Activated CD8-positive, alpha-beta T cell treated with anti-CD3 and anti-CD28 coated beads for 36 hours (primary cell): Measurements from ENCODE around the gene ABCA7. TPM values are rescaled to one million over a fixed set of nuclear protein-coding genes. Genes with fewer than 3 reads are reported as not detected.

Experiments
- ATAC-seq: fragments of 200-7000 bp; cut with Tn5 transposase; one replicate; pipeline ENCODE4 v1.10.0; 2021; ENCODE audit warnings: mild to moderate bottlenecking, moderate library complexity
- CTCF ChIA-PET: fragments of 350-600 bp; sonication (Branson Sonifier 250); formaldehyde crosslinking; loops from one replicate; lab custom pipeline; 2021; ENCODE audit warnings: antibody characterized with exemption; lab: Charles Lee
- POLR2A ChIA-PET: fragments of 350-600 bp; sonication (Branson Sonifier 250); formaldehyde crosslinking; loops from one replicate; lab custom pipeline; 2021; ENCODE audit warnings: antibody characterized with exemption; lab: Charles Lee
- DNase-seq: peaks from one replicate; pipeline ENCODE4 v3.0.0-alpha.2; 2020
- H3K27ac Mint-ChIP-seq: one replicate; pipeline ENCODE4 v1.8.0; 2021; ENCODE audit warnings: mild to moderate bottlenecking, mixed read lengths
- H3K27me3 Mint-ChIP-seq: one replicate; pipeline ENCODE4 v1.8.0; 2021; ENCODE audit warnings: mixed read lengths
- H3K36me3 Mint-ChIP-seq: one replicate; pipeline ENCODE4 v1.8.0; 2021; ENCODE audit warnings: low read depth, mixed read lengths
- H3K4me1 Mint-ChIP-seq: one replicate; pipeline ENCODE4 v1.8.0; 2021; ENCODE audit warnings: low read depth, mixed read lengths
- H3K4me3 Mint-ChIP-seq: one replicate; pipeline ENCODE4 v1.8.0; 2021; ENCODE audit warnings: mild to moderate bottlenecking, moderate library complexity, mixed read lengths
- H3K9me3 Mint-ChIP-seq: one replicate; pipeline ENCODE4 v1.8.0; 2021; ENCODE audit warnings: mixed read lengths
- intact Hi-C: fragments of 100-400 bp; cut with micrococcal nuclease; formaldehyde crosslinking; loops from one replicate; pipeline ENCODE4 v1.10.0; 2022
- total RNA-seq, 2 experiments: library from RNA; stranded (reverse); gene quantifications; one replicate each; pipeline ENCODE4 v1.2.3, GENCODE V29; 2021
- TF ChIP-seq, protein P1 (sequence below): fragments of 200-600 bp; IDR thresholded peaks from one replicate; pipeline ENCODE4 v1.8.0; 2022; ENCODE audit warnings: antibody characterized with exemption, mild to moderate bottlenecking

The ABCA7 gene
- total RNA-seq, 2 experiments from 2014 or later, result 14.0 to 14.6 TPM

DNA sequence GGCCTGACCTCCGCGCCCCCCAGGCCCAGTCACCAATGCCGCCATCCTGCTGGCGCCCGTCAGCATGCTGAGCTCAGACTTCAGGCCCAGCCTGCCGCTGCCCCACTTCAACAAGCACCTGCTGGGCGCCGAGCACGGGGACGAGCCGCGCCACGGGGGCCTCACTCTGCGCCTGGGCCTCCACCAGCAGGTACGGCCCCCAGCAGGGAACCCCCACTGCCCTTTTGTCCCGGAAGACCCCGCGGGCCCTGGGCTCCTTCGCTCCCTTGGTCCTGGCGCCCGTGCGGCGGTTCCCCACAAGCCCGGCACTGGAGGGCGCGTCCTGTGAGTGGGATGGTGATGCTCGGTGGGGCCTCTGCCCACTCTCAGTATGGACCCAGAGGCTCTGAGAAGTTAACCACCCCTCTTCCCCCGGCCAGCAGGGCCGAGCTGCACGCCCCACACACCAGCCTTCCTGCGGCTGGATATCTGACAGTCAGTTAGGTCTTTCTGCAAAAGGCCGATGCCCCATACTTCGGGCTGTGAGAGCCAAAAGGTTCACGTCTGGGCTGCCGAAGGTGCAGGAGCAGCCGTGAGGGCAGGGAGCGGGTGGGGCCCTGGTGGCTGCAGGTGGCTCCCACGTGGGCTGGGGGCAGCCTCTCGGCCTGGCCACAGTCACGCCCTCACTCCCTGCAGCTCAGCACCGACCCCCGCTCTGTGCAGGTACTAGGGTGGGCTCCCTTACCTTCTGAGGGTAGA lies 47.8 kb upstream of the ABCA7 start:
- ChIA-PET CTCF (no interaction called here), POLR2A (interaction anchor here (0.8 to 1.7 kb wide), 3 partner anchors 8 to 28 kb away, joined by 3 to 5 read pairs (median 4); no protein-coding TSS in a partner anchor)
- ATAC-seq (no peak), DNase-seq (no peak)
- peaks cover 9% of the 10 kb centered on the region for H3K4me1 Mint-ChIP-seq
- no peak overlapping the region for H3K27ac Mint-ChIP-seq
- peaks cover 13% of the 10 kb centered on the region for H3K36me3 Mint-ChIP-seq
- H3K9me3 Mint-ChIP-seq, result no peaks in the 10 kb centered on the region
- no peaks in the 10 kb centered on the region for H3K27me3 Mint-ChIP-seq
- intact Hi-C loops, result no loop called here
- H3K4me3 Mint-ChIP-seq, result no peak overlapping the region
- TF ChIP-seq, protein P1, sequence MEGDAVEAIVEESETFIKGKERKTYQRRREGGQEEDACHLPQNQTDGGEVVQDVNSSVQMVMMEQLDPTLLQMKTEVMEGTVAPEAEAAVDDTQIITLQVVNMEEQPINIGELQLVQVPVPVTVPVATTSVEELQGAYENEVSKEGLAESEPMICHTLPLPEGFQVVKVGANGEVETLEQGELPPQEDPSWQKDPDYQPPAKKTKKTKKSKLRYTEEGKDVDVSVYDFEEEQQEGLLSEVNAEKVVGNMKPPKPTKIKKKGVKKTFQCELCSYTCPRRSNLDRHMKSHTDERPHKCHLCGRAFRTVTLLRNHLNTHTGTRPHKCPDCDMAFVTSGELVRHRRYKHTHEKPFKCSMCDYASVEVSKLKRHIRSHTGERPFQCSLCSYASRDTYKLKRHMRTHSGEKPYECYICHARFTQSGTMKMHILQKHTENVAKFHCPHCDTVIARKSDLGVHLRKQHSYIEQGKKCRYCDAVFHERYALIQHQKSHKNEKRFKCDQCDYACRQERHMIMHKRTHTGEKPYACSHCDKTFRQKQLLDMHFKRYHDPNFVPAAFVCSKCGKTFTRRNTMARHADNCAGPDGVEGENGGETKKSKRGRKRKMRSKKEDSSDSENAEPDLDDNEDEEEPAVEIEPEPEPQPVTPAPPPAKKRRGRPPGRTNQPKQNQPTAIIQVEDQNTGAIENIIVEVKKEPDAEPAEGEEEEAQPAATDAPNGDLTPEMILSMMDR, result no peak

DNA sequence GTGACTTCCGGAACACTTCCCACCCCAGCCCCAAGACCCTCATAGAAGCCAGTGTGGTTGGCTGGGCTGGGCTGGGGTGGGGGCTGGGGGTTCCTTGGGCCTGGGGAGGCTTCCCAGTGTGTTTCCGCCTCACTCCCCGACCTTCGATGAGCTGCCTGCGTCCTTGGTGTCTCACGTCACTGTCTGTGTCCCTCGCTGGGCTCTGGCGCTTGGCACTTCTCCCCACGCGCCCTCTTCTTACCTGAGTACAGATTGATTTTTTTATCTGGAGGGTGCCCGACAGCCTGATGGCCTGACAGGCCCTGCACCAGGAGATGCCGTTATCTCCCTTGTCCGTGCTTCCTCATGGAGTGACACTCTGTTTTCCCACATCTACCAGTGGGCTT lies 47.2 kb upstream of the ABCA7 start:
- DNase-seq, result no peak
- ATAC-seq, result no peak
- peaks cover 1% of the 10 kb centered on the region for H3K27me3 Mint-ChIP-seq
- CTCF ChIA-PET, result no interaction called here
- peaks cover 9% of the 10 kb centered on the region for H3K4me1 Mint-ChIP-seq
- POLR2A ChIA-PET, result interaction anchor here (0.8 to 1.7 kb wide), 4 partner anchors 8 to 28 kb away, joined by 3 to 5 read pairs (median 4); partner anchors contain the start of gene WDR18
- H3K36me3 Mint-ChIP-seq, result peaks cover 13% of the 10 kb centered on the region
- intact Hi-C loops, result no loop called here
- no peak overlapping the region for H3K27ac Mint-ChIP-seq
- H3K4me3 Mint-ChIP-seq, result no peak overlapping the region
- TF ChIP-seq, protein P1, result no peak
- H3K9me3 Mint-ChIP-seq, result no peaks in the 10 kb centered on the region

DNA sequence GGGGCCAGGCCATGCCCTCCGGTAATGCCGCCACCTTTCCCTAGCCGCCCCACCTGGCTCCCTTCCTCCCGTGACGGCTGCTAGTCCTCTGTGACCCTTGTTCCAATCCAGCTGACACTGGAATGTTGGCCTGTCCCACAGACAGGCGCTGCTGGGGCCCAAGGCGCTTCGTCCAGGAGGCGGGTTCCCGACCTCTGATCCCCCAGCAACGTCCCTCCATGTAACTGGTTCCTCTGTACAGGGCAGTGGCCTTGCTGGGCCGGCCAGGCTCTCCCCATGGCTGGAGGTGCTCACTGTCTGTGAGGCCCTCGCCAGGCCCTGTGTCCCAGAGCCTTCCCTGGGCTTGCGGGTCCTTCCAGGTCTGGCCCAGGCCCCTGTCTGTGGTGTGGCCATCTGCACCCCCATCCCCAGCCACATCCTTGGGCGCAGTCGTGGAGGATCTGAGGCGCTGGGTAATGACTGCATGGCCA lies 46.5 kb upstream of the ABCA7 start:
- Mint-ChIP-seq H3K4me1 (peaks cover 9% of the 10 kb centered on the region), H3K27me3 (peaks cover 8% of the 10 kb centered on the region), H3K36me3 (peaks cover 13% of the 10 kb centered on the region), H3K9me3 (no peaks in the 10 kb centered on the region), H3K27ac (no peak overlapping the region), H3K4me3 (no peak overlapping the region)
- ChIA-PET CTCF (no interaction called here), POLR2A (interaction anchor here (1.2 to 1.7 kb wide), 2 partner anchors 9 to 23 kb away, joined by 4 read pairs; partner anchors contain the start of gene WDR18)
- TF ChIP-seq, protein P1, result no peak
- no peak for DNase-seq
- no peak for ATAC-seq
- intact Hi-C loops, result no loop called here

DNA sequence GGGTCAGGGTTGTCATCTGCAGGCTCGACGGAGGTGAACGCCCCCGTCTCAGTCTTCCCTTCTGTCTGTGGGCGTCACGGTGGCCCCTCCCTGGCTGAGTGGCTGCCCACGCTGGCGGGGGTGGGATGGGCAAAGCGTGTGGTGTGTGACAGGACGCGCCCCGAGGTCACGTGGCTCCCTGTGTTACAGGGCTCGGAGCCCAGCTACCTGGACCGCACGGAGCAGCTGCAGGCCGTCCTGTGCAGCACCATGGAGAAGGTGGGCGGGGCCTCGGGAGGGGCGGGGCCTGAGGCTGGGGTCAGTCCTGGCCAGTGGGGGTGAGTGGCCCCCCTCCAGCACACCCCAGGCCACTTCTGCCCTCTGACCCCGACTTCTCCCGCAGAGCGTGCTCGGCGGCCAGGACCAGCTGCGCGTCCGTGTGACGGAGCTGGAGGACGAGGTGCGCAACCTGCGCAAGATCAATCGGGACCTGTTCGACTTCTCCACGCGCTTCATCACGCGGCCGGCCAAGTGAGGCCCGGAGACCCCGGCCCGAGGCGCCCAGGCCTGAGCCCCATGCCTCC lies 46.0 kb upstream of the ABCA7 start:
- H3K27me3 Mint-ChIP-seq, result peaks cover 10% of the 10 kb centered on the region
- intact Hi-C loops, result no loop called here
- TF ChIP-seq, protein P1, result no peak
- no peaks in the 10 kb centered on the region for H3K9me3 Mint-ChIP-seq
- ATAC-seq (no peak), DNase-seq (no peak)
- H3K4me1 Mint-ChIP-seq, result peaks cover 9% of the 10 kb centered on the region
- peaks cover 13% of the 10 kb centered on the region for H3K36me3 Mint-ChIP-seq
- H3K4me3 Mint-ChIP-seq, result no peak overlapping the region
- no peak overlapping the region for H3K27ac Mint-ChIP-seq
- ChIA-PET POLR2A (interaction anchor here (1.2 kb wide), 1 partner anchor 9 kb away, joined by 4 read pairs; the partner anchor contains the start of gene WDR18), CTCF (no interaction called here)

DNA sequence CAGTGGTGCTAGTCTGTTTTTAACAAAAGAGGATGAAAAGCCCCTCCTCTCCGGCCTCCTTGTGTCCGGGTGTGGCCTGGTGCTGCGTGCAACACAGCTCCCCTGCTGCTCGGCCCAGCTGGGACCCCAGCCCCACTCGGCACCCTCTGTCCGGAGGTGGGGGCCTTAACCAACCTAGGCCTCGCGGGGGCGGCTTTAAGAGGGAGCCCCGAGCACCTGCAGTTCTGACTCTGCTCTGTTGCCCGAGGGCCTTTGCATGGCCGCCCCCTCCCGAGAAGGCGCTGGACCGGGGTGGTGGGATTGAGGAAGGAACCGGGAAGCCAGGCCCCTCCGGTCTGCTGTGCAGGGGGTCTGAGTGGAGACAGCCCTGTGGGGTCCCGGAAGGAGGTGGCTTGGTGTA lies 45.4 kb upstream of the ABCA7 start:
- POLR2A ChIA-PET, result interaction anchor here (1.1 to 1.8 kb wide), 2 partner anchors 22 to 192 kb away, joined by 3 to 6 read pairs; no protein-coding TSS in a partner anchor
- ATAC-seq (no peak), DNase-seq (no peak)
- TF ChIP-seq, protein P1, result no peak
- Mint-ChIP-seq H3K27ac (no peak overlapping the region), H3K9me3 (no peaks in the 10 kb centered on the region), H3K36me3 (peaks cover 13% of the 10 kb centered on the region), H3K4me3 (no peak overlapping the region), H3K4me1 (peaks cover 9% of the 10 kb centered on the region), H3K27me3 (peaks cover 16% of the 10 kb centered on the region)
- CTCF ChIA-PET, result no interaction called here
- intact Hi-C loops, result no loop called here
